ENCODE results near the gene TMED4. TPM values are rescaled to one million over a fixed set of nuclear protein-coding genes. Genes with fewer than 3 reads are reported as not detected.

TMED4 gene
- total and polyA plus RNA-seq, 8 donors = 32.3 to 55.9 (median 47.0) TPM

DNA sequence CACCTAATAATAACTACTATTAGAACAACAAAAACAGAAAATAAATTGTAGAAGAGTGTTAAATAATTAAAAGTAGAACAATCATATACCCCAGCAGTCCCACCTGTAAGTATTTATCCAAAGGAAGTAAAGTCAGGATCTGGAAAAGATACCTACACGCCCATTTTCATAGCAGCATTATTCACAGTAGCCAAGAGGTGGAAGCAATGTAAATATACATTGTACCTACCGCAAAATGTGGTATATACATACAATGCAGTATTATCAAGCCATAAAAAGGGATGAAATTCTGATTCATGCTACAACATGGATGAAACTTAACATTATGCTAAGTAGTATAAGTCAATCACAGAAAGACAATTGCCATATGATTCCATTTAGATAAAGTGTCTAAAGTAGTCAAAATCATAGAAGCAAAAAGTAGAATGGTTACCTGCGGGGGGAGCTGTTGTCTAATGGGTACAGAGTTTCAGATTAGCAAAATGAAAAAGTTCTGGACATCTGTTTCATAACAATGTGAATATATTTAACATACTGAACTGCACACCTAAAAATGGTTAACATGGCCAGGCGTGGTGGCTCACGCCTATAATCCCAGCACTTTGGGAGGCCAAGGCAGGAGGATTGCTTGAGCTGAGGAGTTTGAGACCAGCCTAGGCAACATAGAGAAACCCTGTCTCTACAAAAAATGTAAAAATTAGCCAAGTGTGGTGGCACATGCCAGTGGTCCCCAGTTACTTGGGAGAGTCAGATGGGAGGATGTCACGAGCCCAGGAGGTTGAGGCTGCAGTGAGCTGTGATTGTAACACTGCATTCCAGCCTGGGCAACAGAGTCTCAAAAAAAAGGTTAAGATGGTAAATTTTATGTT is 6.0 kb upstream of the TMED4 start:
- Histone ChIP-seq H3K27me3 (no peaks in the 10 kb centered on the region), H3K36me3 (no peaks in the 10 kb centered on the region), H3K4me1 (peaks cover 0 to 5% (median 1%) of the 10 kb centered on the region in 3 donors), H3K4me3 (no peak overlapping the region), H3K27ac (no peak overlapping the region), H3K9me3 (no peaks in the 10 kb centered on the region)
- FAIRE-seq (peak; percentile 61), ATAC-seq (peak; percentile 81 to 95 (median 92)), DNase-seq (peak in 3 of 6 donors; percentile 43 to 59 (median 48))
- intact Hi-C loops (cut with DNase I) = loop anchor here in 2 of 3 donors (5.0 to 10.0 kb wide), 2 partner anchors 334 to 337 kb away; no protein-coding TSS in a partner anchor
- 13 to 17% methylated on average over 6 of the region's 6 CpGs for WGBS, 2 donors
- TF ChIP-seq CTCF (IDR thresholded peaks at IDR 0.05) = peak in 3 of 4 donors; percentile 27 to 43 (median 40)

DNA sequence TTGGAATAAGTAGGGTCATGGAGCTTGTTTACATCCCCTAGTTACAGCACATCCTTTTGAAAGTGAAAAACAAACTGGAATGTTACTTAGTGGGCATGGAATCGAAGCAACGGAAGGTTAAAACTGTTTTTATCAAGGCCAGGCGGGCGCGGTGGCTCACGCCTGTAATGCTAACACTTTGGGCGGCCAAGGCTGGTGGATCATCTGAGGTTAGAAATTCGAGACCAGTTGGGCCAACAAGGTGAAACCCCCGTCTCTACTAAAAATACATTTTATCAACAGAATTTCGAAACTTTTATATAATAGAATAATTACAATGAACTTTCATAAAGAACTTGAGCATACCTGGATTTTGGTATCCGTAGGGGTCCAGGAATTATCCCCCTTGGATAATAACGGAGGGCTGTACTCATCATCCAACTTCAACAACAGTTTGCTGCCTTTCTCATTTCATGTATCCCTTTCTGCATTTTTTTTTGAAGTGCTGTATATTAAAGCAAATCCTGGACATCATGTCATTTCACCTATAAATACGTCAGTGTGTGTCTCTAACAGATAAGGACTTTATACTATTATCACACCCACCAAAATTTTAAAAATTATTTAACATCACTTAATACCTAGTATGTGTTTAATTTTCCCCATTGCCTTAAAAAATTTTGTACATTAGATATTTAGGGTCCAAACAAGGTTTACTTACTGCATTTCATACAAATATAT is 1.3 kb upstream of the TMED4 start:
- DNase-seq (no peak), ATAC-seq (no peak), FAIRE-seq (no peak)
- H3K36me3 ChIP-seq = peaks cover 0 to 19% (median 17%) of the 10 kb centered on the region in 3 donors
- no peaks in the 10 kb centered on the region for H3K9me3 ChIP-seq
- no peak for TF ChIP-seq CTCF (IDR thresholded peaks at IDR 0.05)
- no peaks in the 10 kb centered on the region for H3K27me3 ChIP-seq
- peaks cover 7 to 16% (median 16%) of the 10 kb centered on the region in 3 donors for H3K4me1 ChIP-seq
- intact Hi-C loops (cut with DNase I) = loop anchor here in 1 of 3 donors (10.0 kb wide), 1 partner anchor 341 kb away; no protein-coding TSS in a partner anchor
- 87 to 90% methylated on average over 13 of the region's 13 CpGs for WGBS, 2 donors
- peak overlapping the region; percentile 74 to 99 (median 92) for H3K4me3 ChIP-seq
- peak overlapping the region; percentile 92 to 99 (median 98) for H3K27ac ChIP-seq

DNA sequence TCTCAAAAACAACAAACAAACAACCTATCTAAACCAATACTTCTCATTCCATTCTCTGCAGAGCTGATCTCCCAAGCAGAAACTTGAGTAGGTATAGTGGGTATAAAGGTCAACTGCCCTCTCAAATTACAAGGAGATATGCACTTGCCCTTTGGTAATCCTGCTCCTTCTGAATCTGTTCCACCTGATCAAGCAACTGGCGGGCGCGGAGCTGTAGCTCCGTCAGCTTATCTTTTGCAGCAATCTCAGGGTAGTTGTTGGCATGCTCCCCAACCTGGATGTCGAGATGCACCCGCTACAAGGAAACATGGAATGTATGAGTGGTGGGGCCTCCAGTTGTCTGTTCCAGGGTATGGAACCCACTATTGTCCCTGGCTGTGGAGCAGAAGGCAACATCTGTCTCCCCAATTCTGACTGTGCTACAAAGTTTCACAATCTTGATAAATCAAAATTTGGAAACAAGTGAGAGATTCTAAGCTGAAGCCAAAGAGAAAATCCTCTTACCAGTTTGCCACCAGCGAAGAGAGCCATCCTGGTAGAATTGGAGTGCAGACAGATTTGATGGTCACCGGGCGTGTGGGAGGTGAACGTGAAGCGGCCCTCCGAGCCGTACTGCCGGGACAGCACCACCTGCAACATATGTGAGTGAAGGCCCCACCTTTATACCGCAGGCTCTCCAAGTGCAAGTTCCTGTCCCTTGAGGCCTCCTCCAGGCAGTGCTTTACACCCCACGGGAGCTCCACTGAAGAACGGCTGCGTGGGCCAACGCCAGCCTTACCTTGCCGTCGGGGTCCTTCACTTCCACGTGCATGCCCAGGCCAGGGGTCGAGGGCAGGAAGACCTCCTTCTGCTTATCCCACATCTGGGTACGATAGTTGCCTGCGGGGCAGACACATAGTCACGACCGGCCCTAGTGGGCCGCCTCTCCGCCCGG is 819 bp downstream of the TMED4 start:
- ATAC-seq (peak; percentile 12 to 40 (median 33)), FAIRE-seq (no peak), DNase-seq (peak in 4 of 6 donors; percentile 32 to 64 (median 50))
- peak overlapping the region; percentile 77 to 99 (median 98) for H3K27ac ChIP-seq
- intact Hi-C loops (cut with DNase I) = loop anchor here in 1 of 3 donors (10.0 kb wide), 1 partner anchor 344 kb away; no protein-coding TSS in a partner anchor
- 5% methylated on average over 30 of the region's 30 CpGs for WGBS, 2 donors
- TF ChIP-seq CTCF (IDR thresholded peaks at IDR 0.05) = no peak
- H3K27me3 ChIP-seq = no peaks in the 10 kb centered on the region
- peaks cover 0 to 20% (median 19%) of the 10 kb centered on the region in 3 donors for H3K36me3 ChIP-seq
- H3K4me1 ChIP-seq = peaks cover 7 to 16% (median 16%) of the 10 kb centered on the region in 3 donors
- peak overlapping the region; percentile 74 to 99 (median 92) for H3K4me3 ChIP-seq
- no peaks in the 10 kb centered on the region for H3K9me3 ChIP-seq

DNA sequence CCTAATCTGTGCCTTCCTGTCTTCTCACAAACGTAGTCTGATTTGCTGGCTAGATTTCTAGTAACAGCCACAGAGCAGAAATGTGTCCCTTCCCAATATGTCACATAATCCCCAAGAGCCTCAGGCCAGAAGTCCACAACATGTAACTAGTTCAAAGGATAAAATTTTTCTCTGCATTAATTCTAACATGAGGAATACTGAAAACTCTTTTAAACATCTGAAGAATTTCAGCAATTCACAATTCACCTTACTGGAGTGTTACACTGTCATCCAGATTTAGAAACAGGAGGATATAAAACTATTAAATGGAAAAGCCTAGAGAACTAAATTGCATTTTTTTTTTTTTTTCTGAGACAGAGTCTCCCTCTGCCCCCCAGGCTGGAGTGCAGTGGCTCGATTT is 5.8 kb downstream of the TMED4 start:
- no peak for TF ChIP-seq CTCF (IDR thresholded peaks at IDR 0.05)
- H3K27ac ChIP-seq = no peak overlapping the region
- 71 to 81% methylated on average over 2 of the region's 2 CpGs for WGBS, 2 donors
- H3K9me3 ChIP-seq = no peaks in the 10 kb centered on the region
- DNase-seq (no peak), FAIRE-seq (no peak), ATAC-seq (no peak)
- H3K4me1 ChIP-seq = peaks cover 12 to 23% (median 16%) of the 10 kb centered on the region in 3 donors
- intact Hi-C loops (cut with DNase I) = no loop called here
- H3K36me3 ChIP-seq = peaks cover 0 to 34% (median 19%) of the 10 kb centered on the region in 3 donors
- no peak overlapping the region for H3K4me3 ChIP-seq
- H3K27me3 ChIP-seq = no peaks in the 10 kb centered on the region

All from pancreas (tissue), 10 donors.